ENCODE data around the gene GPRIN3. TPM values are rescaled to one million over a fixed set of nuclear protein-coding genes. Genes with fewer than 3 reads are reported as not detected.

Gene GPRIN3
- total RNA-seq, 1 experiment from 2014 or later, result 0.48 TPM

GRCh38 chr4:89324671-89325070, 17.1 kb upstream of the GPRIN3 start:
- no peak overlapping the region for H3K4me3 Mint-ChIP-seq
- no peak overlapping the region for H3K27ac Mint-ChIP-seq
- no peaks in the 10 kb centered on the region; the same call in 1 of the 2 replicates for H3K27me3 Mint-ChIP-seq (ENCODE audit: low read depth)
- Histone ChIP-seq H3T11ph (ENCODE audit: low read length) (no peak overlapping the region), H3K27me3 (ENCODE audit: insufficient read depth, low read length) (no peaks in the 10 kb centered on the region), H2AK5ac (ENCODE audit: insufficient read length, low read length) (no peak overlapping the region), H3K18ac (ENCODE audit: insufficient read length, low read depth, low read length) (no peak overlapping the region), H2BK12ac (ENCODE audit: insufficient read length, low read depth, low read length) (no peak overlapping the region), H4K20me1 (ENCODE audit: control insufficient read depth, insufficient read depth, insufficient read length) (no peaks in the 10 kb centered on the region), H3K23me2 (ENCODE audit: insufficient read length, low read depth, low read length, poor library complexity, severe bottlenecking) (no peaks in the 10 kb centered on the region), H3K79me1 (ENCODE audit: insufficient read depth, low read depth, low read length, poor library complexity, severe bottlenecking) (no peaks in the 10 kb centered on the region), H3K14ac (ENCODE audit: insufficient read depth, low read length) (no peak overlapping the region), H4K8ac (replicated peaks; ENCODE audit: insufficient read length, low read depth, low read length) (no peak overlapping the region), H3K4me2 (ENCODE audit: insufficient read depth, insufficient read length, low read length) (no peak overlapping the region), H3K27ac (ENCODE audit: insufficient read length, low read depth, low read length) (no peak overlapping the region), H2BK5ac (ENCODE audit: insufficient read length, low read length) (no peak overlapping the region), H2BK120ac (ENCODE audit: low read depth, low read length, poor library complexity, severe bottlenecking) (no peak overlapping the region), H3K9me3 (ENCODE audit: control insufficient read depth, low read depth, low read length) (no peaks in the 10 kb centered on the region), H4K91ac (ENCODE audit: insufficient read length, low read depth, low read length) (no peak overlapping the region), H3K79me2 (ENCODE audit: insufficient read depth, low read length) (no peaks in the 10 kb centered on the region), H3K4me1 (ENCODE audit: insufficient read depth, low read length) (no peaks in the 10 kb centered on the region), H2BK20ac (ENCODE audit: low read depth, low read length, poor library complexity, severe bottlenecking) (no peak overlapping the region), H3K56ac (ENCODE audit: insufficient read length, low read depth, low read length) (no peak overlapping the region), H2AFZ (ENCODE audit: low read length) (no peak overlapping the region), H2BK15ac (ENCODE audit: low read depth, low read length) (no peak overlapping the region), H4K5ac (ENCODE audit: insufficient read length, low read depth, low read length) (no peak overlapping the region), H3K4ac (ENCODE audit: low read depth, low read length) (no peak overlapping the region), H3K23ac (ENCODE audit: insufficient read length, low read depth, low read length) (no peak overlapping the region), H3K9ac (ENCODE audit: extremely low read depth, insufficient read length, low read length) (no peak overlapping the region)
- DNase-seq, result no peak
- no peaks in the 10 kb centered on the region for H3K9me3 Mint-ChIP-seq
- no CpG with 5 or more reads among the region's 2 CpGs for WGBS (ENCODE audit: extremely low coverage, insufficient read length, low lambda C conversion rate)
- H3K36me3 Mint-ChIP-seq (ENCODE audit: insufficient read depth in 1 of 3, low read depth in 3 of 3), result no peaks in the 10 kb centered on the region
- TF ChIP-seq CTCF (conservative IDR thresholded peaks at IDR 0.05), result no peak
- no peaks in the 10 kb centered on the region; a peak in 1 of 4 replicates for H3K4me1 Mint-ChIP-seq

Measured in H9 (cell line).